HuH-7 (cell line): ENCODE data around the gene SYS1.

Experiments
- DNase-seq: peaks from one replicate; pipeline ENCODE4 v3.0.0; 2011; ENCODE audit warnings: low spot score

SYS1 gene

GRCh38 chr20:45362804-45363610 is at the start of gene SYS1:
SYS1 (plus strand) TSS chr20:45363156; CDS start chr20:45363532, 376 bp downstream.
- DNase-seq = peak; percentile 92

- DNase-seq = no peak
Observed at GRCh38 chr20:45313943-45314342, 49.0 kb upstream of the SYS1 start.

- no peak for DNase-seq
Observed at GRCh38 chr20:45315672-45316071, 47.3 kb upstream of the SYS1 start.

- DNase-seq = no peak
Observed at GRCh38 chr20:45316150-45317080, 46.5 kb upstream of the SYS1 start.

GRCh38 chr20:45317826-45318225 is 45.1 kb upstream of the SYS1 start:
- DNase-seq = no peak

- DNase-seq = no peak
Observed at GRCh38 chr20:45318386-45318939, 44.5 kb upstream of the SYS1 start.

- no peak for DNase-seq
Observed at GRCh38 chr20:45318948-45319347, 44.0 kb upstream of the SYS1 start.

- no peak for DNase-seq
Observed at GRCh38 chr20:45320948-45321595, 41.9 kb upstream of the SYS1 start.

- DNase-seq = peak; percentile 72
Observed at GRCh38 chr20:45322952-45323383, 40.0 kb upstream of the SYS1 start.

- DNase-seq = no peak
Observed at GRCh38 chr20:45323731-45324130, 39.2 kb upstream of the SYS1 start.

- no peak for DNase-seq
Observed at GRCh38 chr20:45325371-45325770, 37.6 kb upstream of the SYS1 start.

- no peak for DNase-seq
Observed at GRCh38 chr20:45328451-45328850, 34.5 kb upstream of the SYS1 start.

GRCh38 chr20:45329497-45330319 is 33.2 kb upstream of the SYS1 start:
- no peak for DNase-seq

GRCh38 chr20:45330476-45330875 is 32.5 kb upstream of the SYS1 start:
- no peak for DNase-seq

GRCh38 chr20:45336530-45337366 is 26.2 kb upstream of the SYS1 start:
- DNase-seq = no peak

- no peak for DNase-seq
Observed at GRCh38 chr20:45337367-45338120, 25.4 kb upstream of the SYS1 start.

- no peak for DNase-seq
Observed at GRCh38 chr20:45338121-45339030, 24.6 kb upstream of the SYS1 start.

GRCh38 chr20:45339084-45339483 is 23.9 kb upstream of the SYS1 start:
- DNase-seq = no peak
